Fibroblast of mammary gland (primary cell): ENCODE results near the gene AREG.

Experiments used
- DNase-seq: peaks from one replicate; pipeline ENCODE4 v3.0.0-alpha.2; 2010; ENCODE audit warnings: low read depth
- H3K4me3 ChIP-seq: 2 replicates; pipeline ENCODE4 v1.5.1; 2011; ENCODE audit warnings: low read depth, mild to moderate bottlenecking, low read length, moderate library complexity; ENCODE audit not compliant: control insufficient read depth
- TF ChIP-seq, protein P1 (sequence below): conservative IDR thresholded peaks from 2 replicates; pipeline ENCODE4 v1.5.1; 2011; ENCODE audit warnings: low read depth, low read length, inconsistent platforms; ENCODE audit not compliant: control insufficient read depth, insufficient read depth

Gene AREG

DNA sequence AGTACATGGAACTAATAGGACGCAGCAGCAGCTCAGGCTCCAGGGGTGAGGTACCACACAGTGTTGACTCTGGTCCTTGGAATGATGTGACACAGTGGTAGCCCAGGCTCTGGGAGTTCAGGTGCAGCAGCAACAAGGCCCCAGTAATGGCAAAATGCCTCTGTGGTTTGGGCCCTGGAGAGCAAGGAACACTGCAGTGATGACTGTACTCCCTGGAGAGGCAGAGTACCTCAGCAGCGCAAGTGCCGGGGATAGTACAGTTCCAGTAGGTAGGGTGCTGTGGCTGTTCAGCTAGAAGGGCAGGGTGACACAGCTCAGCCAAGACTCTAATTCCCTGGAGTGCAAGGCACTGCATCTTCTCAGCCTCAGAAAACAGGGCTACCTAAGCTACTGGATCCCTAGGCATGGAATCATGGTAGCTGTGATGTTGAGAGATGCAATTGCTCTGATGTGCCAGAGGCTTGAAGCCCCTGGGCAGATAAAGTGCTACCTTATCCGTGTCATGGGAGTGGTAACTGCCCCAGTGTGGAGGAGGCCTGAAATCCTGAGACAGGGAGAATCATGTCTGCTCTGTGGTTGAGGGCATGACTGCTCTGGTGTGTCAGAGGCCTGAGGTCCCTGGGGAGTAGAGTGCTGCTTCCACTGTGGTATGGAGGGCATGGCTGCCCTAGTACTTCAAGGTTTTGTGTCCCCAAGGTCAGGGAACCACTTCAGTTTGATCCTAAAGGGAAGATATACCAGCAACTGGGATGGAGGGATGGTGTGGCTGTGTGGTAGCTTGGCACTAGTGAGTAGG is 55.2 kb downstream of the AREG start:
- peak; percentile 73 for DNase-seq
- no peak overlapping the region for H3K4me3 ChIP-seq
- TF ChIP-seq, protein P1, sequence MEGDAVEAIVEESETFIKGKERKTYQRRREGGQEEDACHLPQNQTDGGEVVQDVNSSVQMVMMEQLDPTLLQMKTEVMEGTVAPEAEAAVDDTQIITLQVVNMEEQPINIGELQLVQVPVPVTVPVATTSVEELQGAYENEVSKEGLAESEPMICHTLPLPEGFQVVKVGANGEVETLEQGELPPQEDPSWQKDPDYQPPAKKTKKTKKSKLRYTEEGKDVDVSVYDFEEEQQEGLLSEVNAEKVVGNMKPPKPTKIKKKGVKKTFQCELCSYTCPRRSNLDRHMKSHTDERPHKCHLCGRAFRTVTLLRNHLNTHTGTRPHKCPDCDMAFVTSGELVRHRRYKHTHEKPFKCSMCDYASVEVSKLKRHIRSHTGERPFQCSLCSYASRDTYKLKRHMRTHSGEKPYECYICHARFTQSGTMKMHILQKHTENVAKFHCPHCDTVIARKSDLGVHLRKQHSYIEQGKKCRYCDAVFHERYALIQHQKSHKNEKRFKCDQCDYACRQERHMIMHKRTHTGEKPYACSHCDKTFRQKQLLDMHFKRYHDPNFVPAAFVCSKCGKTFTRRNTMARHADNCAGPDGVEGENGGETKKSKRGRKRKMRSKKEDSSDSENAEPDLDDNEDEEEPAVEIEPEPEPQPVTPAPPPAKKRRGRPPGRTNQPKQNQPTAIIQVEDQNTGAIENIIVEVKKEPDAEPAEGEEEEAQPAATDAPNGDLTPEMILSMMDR: no peak

DNA sequence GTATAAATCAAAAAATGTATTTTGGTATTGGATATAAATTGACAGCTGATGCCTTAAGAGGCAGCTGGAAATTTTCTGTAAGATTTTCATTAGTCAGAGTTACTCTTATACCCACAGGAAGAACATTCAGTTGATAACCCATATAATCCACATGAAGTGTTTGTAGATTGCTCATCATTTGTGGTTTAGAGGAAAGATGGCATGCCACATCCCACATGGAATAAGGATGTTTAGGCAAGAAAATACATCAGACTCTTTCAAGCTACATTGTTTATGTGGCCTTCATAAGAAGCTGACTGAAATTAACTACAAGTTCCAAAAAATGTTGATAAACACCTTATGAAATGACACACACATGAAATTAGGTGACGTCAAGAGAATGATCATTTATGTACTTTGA is 56.6 kb downstream of the AREG start:
- no peak overlapping the region for H3K4me3 ChIP-seq
- peak; percentile 93 for DNase-seq
- TF ChIP-seq, protein P1: no peak

DNA sequence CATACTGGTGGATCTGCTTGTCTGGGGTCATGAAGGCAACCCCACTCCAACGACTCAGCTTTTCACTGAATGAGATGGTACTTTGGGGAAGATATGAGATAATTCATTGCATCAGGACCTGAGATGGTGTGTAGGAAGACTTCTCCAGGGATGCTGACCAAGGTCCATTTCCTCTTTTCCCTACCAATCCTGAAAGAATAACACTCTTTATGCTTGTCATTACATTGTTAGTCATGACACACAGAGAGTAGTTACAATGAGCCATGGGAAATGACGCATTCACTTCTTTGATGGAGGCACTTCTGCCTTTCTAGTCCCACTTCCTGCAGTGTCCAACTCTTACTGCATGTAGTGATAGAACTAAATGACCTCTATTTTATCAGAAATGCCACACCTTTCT is 58.6 kb downstream of the AREG start:
- TF ChIP-seq, protein P1: no peak
- DNase-seq: peak; percentile 95
- no peak overlapping the region for H3K4me3 ChIP-seq

DNA sequence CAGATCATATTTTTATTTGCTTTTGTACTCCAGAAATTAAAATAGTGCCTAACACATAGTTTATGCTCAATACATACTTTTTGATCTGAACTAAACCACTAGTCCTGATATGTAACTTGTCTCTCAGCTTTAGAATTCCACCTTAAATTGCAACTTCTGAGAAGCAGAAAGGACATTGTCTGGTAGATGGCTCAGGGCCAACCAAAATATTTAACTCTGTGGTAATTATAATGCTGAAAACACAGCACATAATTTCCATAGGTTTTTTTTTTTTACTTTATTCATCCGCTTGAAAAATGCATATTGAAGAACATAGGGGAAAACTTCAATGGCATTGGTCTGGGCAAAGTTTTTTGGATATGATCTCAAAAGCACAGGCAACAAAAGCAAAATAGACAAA is 59.3 kb downstream of the AREG start:
- DNase-seq: peak; percentile 74
- H3K4me3 ChIP-seq: no peak overlapping the region
- TF ChIP-seq, protein P1: no peak
